BJ (cell line): ENCODE data around the gene ALOX15B. TPM values are rescaled to one million over a fixed set of nuclear protein-coding genes. Genes with fewer than 3 reads are reported as not detected.

Source experiments
- CTCF ChIA-PET: fragments of 350-600 bp; formaldehyde crosslinking; extraction: SDS; loops from one replicate; lab custom pipeline; 2021; ENCODE audit warnings: antibody characterized with exemption, inconsistent platforms; lab: Yijun Ruan, JAX
- POLR2A ChIA-PET: fragments of 300-600 bp; sonication (Branson Sonifier 250); formaldehyde crosslinking; extraction: SDS; loops from one replicate; lab custom pipeline; 2021; ENCODE audit warnings: antibody characterized with exemption; lab: Charles Lee
- DNase-seq: peaks from one replicate; pipeline ENCODE4 v3.0.0-alpha.2; 2011; ENCODE audit warnings: low read depth
- H3K27me3 ChIP-seq: 2 replicates; pipeline ENCODE4 v1.6.0; 2011; ENCODE audit warnings: low read length; ENCODE audit not compliant: control insufficient read depth, insufficient read depth
- H3K36me3 ChIP-seq: 2 replicates; pipeline ENCODE4 v1.5.1; 2011; ENCODE audit warnings: low read length; ENCODE audit not compliant: control insufficient read depth, insufficient read depth
- H3K4me3 ChIP-seq: 2 replicates; pipeline ENCODE4 v1.5.1; 2011; ENCODE audit warnings: low read depth, mild to moderate bottlenecking, control low read depth, low read length
- CTCF ChIP-seq: IDR thresholded peaks from 2 replicates; pipeline ENCODE4 v1.5.1; 2011; ENCODE audit warnings: low read depth, mild to moderate bottlenecking, control low read depth, inconsistent platforms, low read length, moderate library complexity; ENCODE audit not compliant: insufficient read depth
- polyA plus RNA-seq: library from polyadenylated mRNA; depleted of rRNA; stranded (reverse); fragments of >200 nt; gene quantifications from 2 replicates; pipeline ENCODE4 v1.2.3, GENCODE V29; 2011

ALOX15B gene
- polyA plus RNA-seq, 1 experiment: not detected

GRCh38 chr17:8046306-8046928, 7.6 kb downstream of the ALOX15B start:
- H3K27me3 ChIP-seq: peaks cover 22% of the 10 kb centered on the region
- no peak for TF ChIP-seq CTCF
- ChIA-PET CTCF (interaction anchor here (1.0 to 3.3 kb wide), 6 partner anchors 11 to 114 kb away, joined by 3 to 21 read pairs (median 9); no protein-coding TSS in a partner anchor), POLR2A (interaction anchor here (0.6 kb wide), 1 partner anchor 281 kb away, joined by 10 read pairs; no protein-coding TSS in a partner anchor)
- DNase-seq: no peak
- H3K36me3 ChIP-seq: no peaks in the 10 kb centered on the region
- no peak overlapping the region for H3K4me3 ChIP-seq

GRCh38 chr17:8046929-8047768, 8.3 kb downstream of the ALOX15B start:
- POLR2A ChIA-PET: interaction anchor here (0.6 kb wide), 1 partner anchor 280 kb away, joined by 10 read pairs; no protein-coding TSS in a partner anchor
- Histone ChIP-seq H3K27me3 (peaks cover 24% of the 10 kb centered on the region), H3K4me3 (no peak overlapping the region), H3K36me3 (no peaks in the 10 kb centered on the region)
- no peak for DNase-seq
- no peak for TF ChIP-seq CTCF
- CTCF ChIA-PET: interaction anchor here (0.8 to 3.3 kb wide), 10 partner anchors 11 to 135 kb away, joined by 3 to 21 read pairs (median 3); no protein-coding TSS in a partner anchor

- TF ChIP-seq CTCF: no peak
- Histone ChIP-seq H3K36me3 (no peaks in the 10 kb centered on the region), H3K4me3 (no peak overlapping the region), H3K27me3 (peaks cover 24% of the 10 kb centered on the region)
- POLR2A ChIA-PET: no interaction called here
- CTCF ChIA-PET: interaction anchor here (0.8 to 3.3 kb wide), 8 partner anchors 10 to 135 kb away, joined by 3 to 21 read pairs (median 5); no protein-coding TSS in a partner anchor
- DNase-seq: no peak
Measured at GRCh38 chr17:8047769-8048110, 8.9 kb downstream of the ALOX15B start.

GRCh38 chr17:8048236-8048635, 9.4 kb downstream of the ALOX15B start:
- POLR2A ChIA-PET: no interaction called here
- Histone ChIP-seq H3K27me3 (peaks cover 24% of the 10 kb centered on the region), H3K4me3 (no peak overlapping the region), H3K36me3 (no peaks in the 10 kb centered on the region)
- no peak for DNase-seq
- TF ChIP-seq CTCF: no peak
- CTCF ChIA-PET: interaction anchor here (1.2 to 3.3 kb wide), 5 partner anchors 10 to 136 kb away, joined by 3 to 21 read pairs (median 7); no protein-coding TSS in a partner anchor

- ChIA-PET CTCF (interaction anchor here (3.1 kb wide), 1 partner anchor 9 kb away, joined by 21 read pairs; no protein-coding TSS in a partner anchor), POLR2A (no interaction called here)
- Histone ChIP-seq H3K36me3 (no peaks in the 10 kb centered on the region), H3K27me3 (peaks cover 22% of the 10 kb centered on the region), H3K4me3 (no peak overlapping the region)
- no peak for TF ChIP-seq CTCF
- no peak for DNase-seq
Measured at GRCh38 chr17:8048736-8049135, 9.9 kb downstream of the ALOX15B start.
